ENCODE results near the gene DNAJC22.

Gene DNAJC22

DNA sequence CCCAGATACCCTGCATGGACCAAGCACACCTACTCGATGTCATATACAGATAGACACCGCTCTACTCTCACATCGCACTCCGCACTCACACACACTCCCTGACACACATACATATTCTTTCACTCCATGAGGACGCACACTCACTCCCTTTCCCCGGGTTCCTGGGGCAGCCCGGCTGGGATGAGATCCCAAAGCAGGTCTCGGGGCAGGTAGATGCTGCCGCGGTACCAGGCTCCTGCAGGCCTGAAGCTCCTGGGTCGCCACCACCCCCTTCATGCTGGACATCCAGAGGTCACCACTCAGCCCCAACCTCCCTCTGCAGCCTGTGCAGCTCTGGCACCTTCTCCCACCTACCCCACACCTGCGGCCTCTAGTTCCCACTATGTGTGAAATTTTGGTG is 12.0 kb upstream of the DNAJC22 start:
- POLR2A ChIA-PET, result no interaction called here
- no peak for TF ChIP-seq CTCF (IDR thresholded peaks at IDR 0.05; ENCODE audit: control extremely low read depth, extremely low read depth, low read depth, missing control alignments)
- DNase-seq (ENCODE audit: extremely low spot score), result no peak
- CTCF ChIA-PET, result interaction anchor here (1.4 to 7.3 kb wide), 7 partner anchors 8 to 178 kb away, joined by 3 to 109 read pairs (median 35); partner anchors contain the start of genes DNAJC22, PRPH and TROAP

- ChIA-PET CTCF (interaction anchor here (1.4 to 7.3 kb wide), 6 partner anchors 11 to 177 kb away, joined by 3 to 57 read pairs (median 24); partner anchors contain the start of genes DNAJC22, PRPH and TROAP), POLR2A (no interaction called here)
- no peak for DNase-seq (ENCODE audit: extremely low spot score)
- no peak for TF ChIP-seq CTCF (IDR thresholded peaks at IDR 0.05; ENCODE audit: control extremely low read depth, extremely low read depth, low read depth, missing control alignments)
Measured at GRCh38 chr12:49335118-49335954, 11.4 kb upstream of the DNAJC22 start.

DNA sequence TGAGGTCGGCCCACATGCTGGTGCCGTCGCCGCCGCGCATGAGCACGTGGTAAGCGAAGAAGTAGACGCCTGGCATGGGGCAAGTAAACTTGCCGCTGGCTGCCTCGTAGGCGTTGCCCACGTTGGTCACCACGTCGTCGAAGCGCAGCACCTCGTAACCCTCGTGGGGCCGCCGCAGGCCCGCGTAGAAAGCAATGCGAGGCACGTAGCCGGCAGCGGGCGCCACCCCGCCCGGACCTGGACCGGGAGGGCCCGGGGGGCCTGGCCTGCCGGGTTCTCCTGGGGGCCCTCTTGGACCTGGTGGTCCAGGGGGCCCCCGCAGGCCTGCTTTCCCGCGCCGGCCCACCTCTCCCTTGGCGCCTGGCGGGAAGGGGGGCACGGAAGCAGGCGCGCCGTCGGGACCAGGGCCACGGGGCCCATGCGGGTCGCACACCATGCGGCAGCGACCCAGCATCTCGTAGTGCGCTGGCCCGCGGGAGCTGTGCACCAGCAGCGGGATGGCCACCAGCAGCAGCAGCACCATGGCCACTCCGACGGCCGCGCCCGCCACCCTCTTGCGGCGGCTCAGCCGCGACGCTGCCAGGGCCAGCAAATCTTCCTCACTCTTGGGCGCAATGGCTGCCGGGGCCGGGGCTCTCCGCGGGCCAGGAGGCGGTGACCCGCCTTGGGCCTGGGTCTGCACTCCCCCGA is 10.6 kb upstream of the DNAJC22 start:
- no peak for DNase-seq (ENCODE audit: extremely low spot score)
- TF ChIP-seq CTCF (IDR thresholded peaks at IDR 0.05; ENCODE audit: control extremely low read depth, extremely low read depth, low read depth, missing control alignments), result no peak
- ChIA-PET CTCF (interaction anchor here (1.0 to 7.3 kb wide), 10 partner anchors 11 to 61 kb away, joined by 3 to 57 read pairs (median 22); partner anchors contain the start of genes DNAJC22, PRPH and TROAP), POLR2A (no interaction called here)

GRCh38 chr12:49336645-49337584 is 9.8 kb upstream of the DNAJC22 start, which contains the start of gene C1QL4:
TSS of gene C1QL4 (minus strand) at chr12:49337188. CDS start at chr12:49336477, 711 bp downstream.
- DNase-seq (ENCODE audit: extremely low spot score), result peak; percentile 89
- peak; percentile 88 for TF ChIP-seq CTCF (IDR thresholded peaks at IDR 0.05; ENCODE audit: control extremely low read depth, extremely low read depth, low read depth, missing control alignments)
- ChIA-PET POLR2A (no interaction called here), CTCF (interaction anchor here (1.0 to 6.1 kb wide), 11 partner anchors 10 to 92 kb away, joined by 3 to 42 read pairs (median 4); partner anchors contain the start of genes DNAJC22, PRPH and TROAP)

- POLR2A ChIA-PET, result no interaction called here
Measured at GRCh38 chr12:49338830-49339463, 7.7 kb upstream of the DNAJC22 start.

More at GRCh38 chr12:49338830-49339463, 7.7 kb upstream of the DNAJC22 start:
- CTCF ChIA-PET, result interaction anchor here (1.7 to 6.1 kb wide), 8 partner anchors 8 to 176 kb away, joined by 4 to 42 read pairs (median 20); partner anchors contain the start of genes DNAJC22, PRPH and TROAP
- TF ChIP-seq CTCF (IDR thresholded peaks at IDR 0.05; ENCODE audit: control extremely low read depth, extremely low read depth, low read depth, missing control alignments), result no peak
- no peak for DNase-seq (ENCODE audit: extremely low spot score)

Measured in GM10248 (cell line).